OCI-LY7 (cell line): ENCODE measurements around the gene CACNA2D2. TPM values are rescaled to one million over a fixed set of nuclear protein-coding genes. Genes with fewer than 3 reads are reported as not detected.

ENCODE experiments used
- BruUV-seq: library from RNA; stranded (reverse); fragments of 400-500 nt; replicated peaks from 2 replicates; lab custom pipeline; 2021; lab: Mats Ljungman, UMichigan
- CTCF ChIA-PET: fragments of 300-600 bp; sonication (Branson Sonifier 250); formaldehyde crosslinking; loops from one replicate; lab custom pipeline; 2022; ENCODE audit warnings: antibody characterized with exemption; ENCODE audit not compliant: unreplicated experiment; lab: Charles Lee
- POLR2A ChIA-PET: fragments of 300-600 bp; sonication (Branson Sonifier 250); formaldehyde crosslinking; loops from one replicate; lab custom pipeline; 2022; ENCODE audit warnings: antibody characterized with exemption; lab: Charles Lee
- DNase-seq: peaks from one replicate; pipeline ENCODE4 v3.0.0-alpha.2; 2015; ENCODE audit warnings: low spot score
- H2AFZ ChIP-seq: fragments of 200-600 bp; sonication (generic), shearing (Covaris generic); 2 replicates; pipeline ENCODE4 v1.6.1; 2014; ENCODE audit warnings: mild to moderate bottlenecking, antibody characterized with exemption, low read length, moderate library complexity
- H3K27ac ChIP-seq: fragments of 200-600 bp; sonication (generic); 2 replicates; pipeline ENCODE4 v1.5.1; 2014; ENCODE audit warnings: mixed run types, low read depth, mild to moderate bottlenecking, moderate library complexity, low read length, inconsistent platforms; ENCODE audit not compliant: poor library complexity, severe bottlenecking
- H3K36me3 ChIP-seq: fragments of 200-600 bp; sonication (generic); 2 replicates; pipeline ENCODE4 v1.6.1; 2014; ENCODE audit warnings: mild to moderate bottlenecking, antibody characterized with exemption, low read length, moderate library complexity, mixed read lengths; ENCODE audit not compliant: insufficient read depth
- H3K4me1 ChIP-seq: fragments of 200-600 bp; sonication (generic); 2 replicates; pipeline ENCODE4 v1.5.1; 2014; ENCODE audit warnings: mild to moderate bottlenecking, low read length; ENCODE audit not compliant: insufficient read depth, poor library complexity, severe bottlenecking
- H3K4me2 ChIP-seq: fragments of 200-600 bp; sonication (generic); 2 replicates; pipeline ENCODE4 v1.6.1; 2014; ENCODE audit warnings: mild to moderate bottlenecking, low read length
- H3K4me3 ChIP-seq: fragments of 200-600 bp; sonication (generic); 2 replicates; pipeline ENCODE4 v1.5.1; 2014; ENCODE audit warnings: mild to moderate bottlenecking, low read depth, low read length; ENCODE audit not compliant: poor library complexity, severe bottlenecking
- H3K79me2 ChIP-seq: fragments of 200-600 bp; sonication (generic); 2 replicates; pipeline ENCODE4 v1.6.1; 2016; ENCODE audit warnings: low read depth, mild to moderate bottlenecking, low read length, moderate library complexity, mixed read lengths; ENCODE audit not compliant: insufficient read depth
- H3K9me2 ChIP-seq: fragments of 200-600 bp; sonication (generic); 2 replicates; pipeline ENCODE4 v1.6.1; 2016; ENCODE audit warnings: mild to moderate bottlenecking, low read length, mixed read lengths; ENCODE audit not compliant: insufficient read depth
- H3K9me3 ChIP-seq: fragments of 200-600 bp; sonication (generic); 2 replicates; pipeline ENCODE4 v1.6.1; 2014; ENCODE audit warnings: mild to moderate bottlenecking, mixed run types, low read length, mixed read lengths
- H4K20me1 ChIP-seq: fragments of 200-600 bp; sonication (generic); 2 replicates; pipeline ENCODE4 v1.6.1; 2014; ENCODE audit warnings: mild to moderate bottlenecking, antibody characterized with exemption, low read length, moderate library complexity, mixed read lengths; ENCODE audit not compliant: insufficient read depth
- EZH2phosphoT487 ChIP-seq: fragments of 200-600 bp; sonication (generic); IDR thresholded peaks from 2 replicates; pipeline ENCODE4 v1.6.1; 2018; ENCODE audit warnings: low read depth, borderline replicate concordance, mild to moderate bottlenecking, mixed run types, antibody characterized with exemption, low read length, moderate library complexity, mixed read lengths
- intact Hi-C: fragments of 100-400 bp; cut with micrococcal nuclease; formaldehyde crosslinking; loops from one replicate; pipeline ENCODE4 v1.10.0; 2022; ENCODE audit not compliant: unreplicated experiment
- total RNA-seq, 2 experiments: library from RNA; depleted of rRNA in 1 of 2; stranded (reverse); fragments of >200 nt in 1 of 2; shearing (Covaris generic) in 1 of 2; gene quantifications; 2 replicates each; pipeline ENCODE4 v1.2.3, GENCODE V29; 2014 to 2022
- TF ChIP-seq, protein P1 (sequence below): fragments of 200-600 bp; sonication (generic); conservative IDR thresholded peaks from 2 replicates; pipeline ENCODE4 v1.5.1; 2014; ENCODE audit warnings: mild to moderate bottlenecking, antibody characterized with exemption, low read length, moderate library complexity, mixed read lengths

Gene CACNA2D2
- total RNA-seq, 2 experiments from 2014 or later = 0.09 to 0.21 TPM

DNA sequence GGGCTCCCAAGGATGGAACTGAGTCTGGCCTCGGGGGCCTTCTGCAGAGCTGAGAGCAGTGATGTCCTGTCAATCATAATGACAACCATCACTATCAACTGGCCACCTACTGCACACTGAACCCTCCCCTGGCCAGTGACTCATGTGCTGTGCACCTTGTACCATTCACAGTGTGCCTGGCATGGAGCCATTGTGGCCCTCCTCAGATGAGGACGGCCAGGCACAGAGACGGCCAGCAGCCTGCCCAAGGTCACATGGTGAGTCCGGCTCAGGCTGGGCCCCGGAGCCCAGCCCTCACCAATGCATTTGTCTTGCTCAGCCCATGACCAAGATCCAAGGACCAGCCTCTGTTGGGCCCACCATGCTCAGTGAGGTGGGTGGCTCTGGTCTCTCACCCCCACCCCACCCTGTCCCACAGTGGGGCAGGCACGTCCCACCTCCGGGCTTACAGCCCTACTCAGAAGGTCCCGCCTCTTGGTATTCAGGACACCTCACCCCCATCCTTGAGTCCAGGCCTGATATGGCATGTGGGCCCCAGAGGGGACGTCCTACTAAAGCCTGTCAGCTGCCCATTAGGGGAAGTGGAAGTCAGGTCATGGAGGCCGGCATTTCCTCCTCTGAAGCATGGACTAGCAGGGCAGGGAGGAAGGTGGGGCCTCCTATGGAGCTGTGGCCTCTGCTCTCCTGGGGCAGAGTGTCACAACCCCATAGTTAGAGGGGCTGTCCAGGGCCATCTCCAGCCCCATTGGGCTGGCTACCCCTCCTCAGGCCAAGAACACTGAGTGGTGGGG lies 108.2 kb downstream of the CACNA2D2 start:
- TF ChIP-seq, protein P1, sequence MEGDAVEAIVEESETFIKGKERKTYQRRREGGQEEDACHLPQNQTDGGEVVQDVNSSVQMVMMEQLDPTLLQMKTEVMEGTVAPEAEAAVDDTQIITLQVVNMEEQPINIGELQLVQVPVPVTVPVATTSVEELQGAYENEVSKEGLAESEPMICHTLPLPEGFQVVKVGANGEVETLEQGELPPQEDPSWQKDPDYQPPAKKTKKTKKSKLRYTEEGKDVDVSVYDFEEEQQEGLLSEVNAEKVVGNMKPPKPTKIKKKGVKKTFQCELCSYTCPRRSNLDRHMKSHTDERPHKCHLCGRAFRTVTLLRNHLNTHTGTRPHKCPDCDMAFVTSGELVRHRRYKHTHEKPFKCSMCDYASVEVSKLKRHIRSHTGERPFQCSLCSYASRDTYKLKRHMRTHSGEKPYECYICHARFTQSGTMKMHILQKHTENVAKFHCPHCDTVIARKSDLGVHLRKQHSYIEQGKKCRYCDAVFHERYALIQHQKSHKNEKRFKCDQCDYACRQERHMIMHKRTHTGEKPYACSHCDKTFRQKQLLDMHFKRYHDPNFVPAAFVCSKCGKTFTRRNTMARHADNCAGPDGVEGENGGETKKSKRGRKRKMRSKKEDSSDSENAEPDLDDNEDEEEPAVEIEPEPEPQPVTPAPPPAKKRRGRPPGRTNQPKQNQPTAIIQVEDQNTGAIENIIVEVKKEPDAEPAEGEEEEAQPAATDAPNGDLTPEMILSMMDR = no peak
- no peak for TF ChIP-seq EZH2phosphoT487
- no peak overlapping the region for H3K4me3 ChIP-seq
- H3K9me2 ChIP-seq = no peaks in the 10 kb centered on the region
- H3K4me1 ChIP-seq = no peaks in the 10 kb centered on the region
- H3K36me3 ChIP-seq = no peaks in the 10 kb centered on the region
- no TSS peak for BruUV-seq
- DNase-seq = no peak
- H3K27ac ChIP-seq = no peak overlapping the region
- H2AFZ ChIP-seq = no peak overlapping the region
- intact Hi-C loops = no loop called here
- no peaks in the 10 kb centered on the region for H4K20me1 ChIP-seq
- CTCF ChIA-PET = no interaction called here
- H3K4me2 ChIP-seq = no peak overlapping the region
- POLR2A ChIA-PET = no interaction called here
- H3K79me2 ChIP-seq = no peaks in the 10 kb centered on the region
- H3K9me3 ChIP-seq = no peaks in the 10 kb centered on the region

DNA sequence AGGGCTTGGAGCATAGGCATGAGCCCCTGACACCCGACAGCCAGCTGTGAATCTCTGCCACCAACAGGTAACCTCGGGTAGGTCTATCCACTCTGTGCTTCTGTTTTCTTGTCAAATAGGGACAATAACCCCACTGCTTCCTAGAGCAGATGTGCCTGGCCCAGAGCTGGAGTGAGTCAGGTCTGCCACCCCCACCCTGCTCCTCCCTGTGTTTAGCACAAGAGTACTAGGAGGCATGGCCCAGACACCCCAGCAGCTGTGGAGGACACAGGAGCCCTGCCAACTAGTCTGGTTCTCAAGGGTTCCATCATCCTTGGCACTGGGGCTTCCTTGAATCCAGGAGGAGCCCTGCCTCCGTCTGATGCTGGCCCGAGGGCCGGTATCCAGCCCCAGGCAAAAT lies 110.4 kb downstream of the CACNA2D2 start:
- ChIA-PET CTCF (interaction anchor here (1.1 kb wide), 1 partner anchor 12 kb away, joined by 3 read pairs; no protein-coding TSS in a partner anchor), POLR2A (no interaction called here)
- no TSS peak for BruUV-seq
- H3K9me3 ChIP-seq = no peaks in the 10 kb centered on the region
- H2AFZ ChIP-seq = no peak overlapping the region
- no peak overlapping the region for H3K4me2 ChIP-seq
- no peak overlapping the region for H3K27ac ChIP-seq
- H3K4me3 ChIP-seq = no peak overlapping the region
- no peaks in the 10 kb centered on the region for H3K36me3 ChIP-seq
- no peak for TF ChIP-seq EZH2phosphoT487
- TF ChIP-seq, protein P1 = no peak
- no peak for DNase-seq
- intact Hi-C loops = no loop called here
- H4K20me1 ChIP-seq = no peaks in the 10 kb centered on the region
- H3K79me2 ChIP-seq = no peaks in the 10 kb centered on the region
- no peaks in the 10 kb centered on the region for H3K4me1 ChIP-seq
- no peaks in the 10 kb centered on the region for H3K9me2 ChIP-seq
